Cortex of kidney (tissue), 1 donor: ENCODE results near the gene SLC25A21.
"Not testable (repeated sequence)": the region's sequence is repeated elsewhere in the genome, so short reads cannot be mapped to it uniquely, and the experiment has no call there.

Experiments
- DNase-seq: peaks from one replicate; lab custom pipeline; 2025; lab: John Stamatoyannopoulos, UW

SLC25A21 gene

DNA sequence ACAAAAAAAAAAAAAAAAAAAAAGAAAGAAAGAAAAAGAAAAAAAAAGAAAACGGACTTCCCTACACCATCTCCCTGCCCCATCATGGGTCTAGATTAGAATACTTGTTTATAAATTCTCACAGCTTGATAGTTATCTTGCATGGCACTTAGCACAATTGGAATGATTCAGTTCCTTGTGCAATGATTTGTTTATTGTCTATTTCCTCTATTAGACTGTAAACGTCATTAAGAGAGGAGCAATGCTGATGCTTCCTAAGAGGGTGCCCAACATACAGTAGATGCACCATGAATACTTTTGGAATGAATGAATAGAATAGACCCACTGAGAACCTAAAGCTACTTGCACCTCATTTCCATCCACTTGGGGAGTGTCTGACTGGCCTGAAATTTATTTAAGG is 469.9 kb downstream of the SLC25A21 start:
- DNase-seq = no peak

DNA sequence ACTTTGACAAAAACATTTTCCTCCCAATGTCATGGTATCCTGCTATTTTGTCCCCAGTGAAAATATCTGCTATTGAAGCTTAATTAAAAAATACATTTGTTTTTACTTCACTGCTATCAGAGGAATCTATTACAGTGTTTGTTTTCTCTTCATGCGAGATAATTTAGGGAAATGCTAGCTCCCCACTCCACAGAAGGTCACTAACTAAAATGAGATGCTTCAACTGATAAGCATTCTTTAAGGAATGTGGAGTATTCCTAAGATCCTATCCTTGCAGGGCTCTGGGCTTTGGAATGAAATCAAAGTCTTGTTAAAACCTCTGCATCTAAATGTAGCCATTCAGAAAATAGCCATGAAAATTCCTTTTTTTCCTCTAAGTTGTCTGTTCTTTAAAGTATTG is 471.3 kb downstream of the SLC25A21 start:
- no peak for DNase-seq

DNA sequence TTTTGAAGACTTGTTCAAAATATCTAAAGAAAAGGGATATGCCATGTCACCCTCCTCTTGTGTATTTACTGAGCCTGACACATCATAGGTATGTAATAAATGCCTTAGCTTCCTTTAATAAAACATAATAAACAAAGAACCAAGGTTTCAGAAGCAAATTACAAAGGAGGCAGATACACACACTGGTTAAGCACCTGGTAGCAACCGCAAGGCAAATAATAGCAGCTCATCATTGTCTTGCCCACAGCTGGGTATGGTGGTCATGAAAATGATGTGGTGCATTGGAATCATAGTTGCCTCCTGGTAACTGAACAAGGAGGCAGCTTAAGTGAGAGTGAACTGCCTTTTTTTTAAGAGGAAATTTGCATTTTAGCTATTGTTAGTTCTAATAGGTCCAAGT is 471.8 kb downstream of the SLC25A21 start:
- no peak for DNase-seq

DNA sequence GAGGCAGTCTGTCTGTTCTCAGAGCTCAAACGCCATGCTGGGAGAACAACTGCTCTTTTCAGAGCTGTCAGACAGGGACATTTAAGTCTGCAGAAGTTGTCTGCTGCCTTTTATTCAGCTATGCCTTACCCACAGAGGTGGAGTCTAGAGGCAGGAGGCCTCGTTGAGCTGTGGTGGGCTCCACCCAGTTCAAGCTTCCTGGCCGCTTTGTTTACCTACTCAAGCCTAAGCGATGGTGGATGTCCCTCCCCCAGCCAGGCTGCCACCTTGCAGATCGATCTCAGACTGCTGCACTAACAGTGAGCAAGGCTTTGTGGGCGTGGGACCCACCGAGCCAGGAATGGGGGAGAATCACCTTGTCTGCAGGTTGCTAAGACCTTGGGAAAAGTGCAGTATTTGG is 473.0 kb downstream of the SLC25A21 start:
- not testable (repeated sequence) for DNase-seq

DNA sequence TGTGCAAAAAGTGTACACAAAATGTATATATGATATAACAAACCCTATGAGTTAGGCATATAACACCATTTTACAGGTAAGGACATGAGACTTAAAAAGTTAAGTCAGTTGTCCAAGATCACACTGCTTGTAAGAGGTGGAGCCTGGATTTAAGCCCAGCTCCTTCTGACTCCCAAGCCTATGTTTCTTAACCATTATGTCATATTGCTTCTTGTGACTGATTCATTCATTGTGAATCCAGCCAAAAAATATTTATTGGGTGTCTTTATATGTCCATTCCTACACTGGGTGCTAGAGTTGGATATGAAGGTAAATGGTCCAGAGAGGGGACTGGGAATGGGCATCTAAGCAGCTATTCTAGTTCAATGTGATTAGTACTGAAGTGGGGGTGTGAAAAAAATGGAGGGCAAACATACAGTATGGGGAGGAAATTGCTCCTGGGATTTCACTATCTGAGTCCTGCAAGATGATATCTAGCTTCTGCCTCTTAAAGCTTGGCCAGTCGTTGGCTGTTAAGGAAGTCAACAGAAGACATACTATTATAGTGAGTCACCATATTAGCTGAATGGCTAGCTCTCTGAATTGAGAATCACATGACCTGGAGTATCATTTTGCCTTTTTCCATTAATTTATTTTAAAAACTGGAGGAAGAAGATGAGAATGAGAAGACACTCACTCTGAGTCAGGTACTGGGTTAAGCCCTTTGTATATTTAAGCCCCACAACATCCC is 481.9 kb downstream of the SLC25A21 start:
- DNase-seq = no peak

DNA sequence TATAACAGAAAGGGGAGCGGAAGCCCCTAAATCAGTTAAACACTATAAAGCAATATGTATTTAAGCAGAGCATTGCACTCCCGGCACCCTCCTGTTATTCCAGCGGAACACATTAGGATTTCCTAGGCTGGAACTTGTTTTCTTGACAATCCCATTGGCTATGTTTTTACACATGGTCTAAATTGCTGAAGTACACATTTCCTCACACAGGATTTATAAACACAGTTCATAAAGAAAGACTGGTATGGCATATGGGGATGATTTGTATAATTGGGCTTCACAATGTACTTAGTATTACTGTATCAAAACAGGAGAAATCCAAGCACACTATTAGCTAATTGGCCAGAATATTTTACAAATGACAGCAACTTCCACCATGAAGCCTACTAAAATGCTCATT is 487.5 kb downstream of the SLC25A21 start:
- DNase-seq = no peak

DNA sequence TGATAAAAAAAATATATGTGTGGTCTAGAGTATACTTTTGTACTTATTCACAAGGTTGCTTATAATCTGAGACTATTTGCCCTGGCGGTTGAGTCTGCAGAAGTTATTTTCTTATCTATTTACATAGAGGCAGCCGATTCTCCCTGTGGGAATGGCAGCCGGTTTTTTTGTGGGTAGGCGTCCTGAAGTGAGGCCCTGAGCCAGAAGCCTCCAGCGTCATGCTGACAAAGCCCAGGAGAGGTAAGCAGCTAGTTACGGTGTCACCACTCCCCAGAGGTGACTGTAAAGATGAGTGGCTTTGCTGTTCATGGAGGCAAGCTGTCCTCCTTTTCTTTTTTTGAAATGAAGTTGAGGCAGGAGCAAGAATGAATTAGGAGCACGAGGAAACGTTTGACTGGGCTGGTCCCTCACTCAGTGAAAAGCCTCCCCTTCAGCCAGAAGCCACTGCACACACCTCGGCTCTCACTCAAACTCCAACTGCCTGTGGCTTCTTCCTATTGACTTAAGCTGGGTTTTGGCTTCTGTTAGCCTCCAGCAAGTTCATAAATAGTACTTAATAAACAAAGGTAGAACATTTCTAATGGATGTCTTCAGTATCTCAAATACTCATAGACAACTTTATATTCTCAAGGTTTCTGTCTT is 489.2 kb downstream of the SLC25A21 start:
- no peak for DNase-seq

DNA sequence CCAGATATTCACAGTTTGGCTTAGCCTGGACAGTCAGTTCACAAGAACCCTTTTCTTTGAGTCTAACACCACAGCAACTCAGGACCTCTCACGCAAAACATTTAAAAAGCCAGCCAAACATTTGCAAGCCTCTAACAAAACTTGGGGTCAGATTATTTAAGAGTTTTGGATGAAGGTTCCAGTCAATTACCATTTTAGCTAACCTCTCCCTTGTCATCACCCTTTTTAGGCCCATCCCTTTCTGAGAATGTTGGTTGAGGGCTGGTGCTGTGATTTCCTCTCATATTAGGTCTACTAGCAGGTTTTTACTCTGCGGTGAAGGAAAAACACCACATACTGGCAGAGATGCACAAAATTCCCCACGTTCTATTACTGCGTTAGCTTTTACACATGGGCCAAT is 490.1 kb downstream of the SLC25A21 start:
- DNase-seq = no peak

DNA sequence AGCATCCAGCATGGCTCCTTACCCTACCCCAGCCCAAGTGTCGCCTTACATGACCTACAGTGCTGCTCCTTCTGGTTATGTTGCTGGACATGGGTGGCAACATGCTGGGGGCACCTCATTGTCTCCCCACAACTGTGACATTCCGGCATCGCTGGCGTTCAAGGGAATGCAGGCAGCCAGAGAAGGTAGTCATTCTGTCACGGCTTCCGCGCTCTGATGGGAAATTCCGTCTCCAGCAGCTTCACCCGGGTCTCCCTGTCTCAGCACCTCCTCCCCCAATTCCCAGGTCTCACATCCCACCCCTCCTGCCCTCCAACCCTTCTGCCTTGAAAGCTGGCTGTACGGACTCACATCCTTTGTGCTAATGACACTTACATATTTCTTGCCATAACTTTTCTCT is 496.2 kb downstream of the SLC25A21 start:
- no peak for DNase-seq

DNA sequence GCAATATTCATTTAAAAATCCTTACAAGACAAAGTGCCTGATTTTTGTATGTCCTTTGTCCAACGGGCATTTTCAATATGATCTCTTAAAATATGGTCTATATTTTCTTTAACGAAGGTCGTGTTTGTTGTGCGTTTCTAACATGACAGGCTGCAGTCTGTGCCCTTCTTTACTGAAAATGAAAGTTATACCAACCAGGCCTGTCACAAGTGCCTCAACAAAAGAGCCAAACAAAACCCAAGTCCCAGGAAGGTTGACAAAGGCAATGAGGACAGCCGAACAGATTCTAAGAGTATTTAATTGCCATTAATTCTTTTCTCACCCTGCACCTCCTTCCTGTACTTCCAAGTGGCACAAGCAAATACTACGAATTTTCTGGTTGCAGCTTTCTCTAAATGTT is 496.8 kb downstream of the SLC25A21 start:
- no peak for DNase-seq

DNA sequence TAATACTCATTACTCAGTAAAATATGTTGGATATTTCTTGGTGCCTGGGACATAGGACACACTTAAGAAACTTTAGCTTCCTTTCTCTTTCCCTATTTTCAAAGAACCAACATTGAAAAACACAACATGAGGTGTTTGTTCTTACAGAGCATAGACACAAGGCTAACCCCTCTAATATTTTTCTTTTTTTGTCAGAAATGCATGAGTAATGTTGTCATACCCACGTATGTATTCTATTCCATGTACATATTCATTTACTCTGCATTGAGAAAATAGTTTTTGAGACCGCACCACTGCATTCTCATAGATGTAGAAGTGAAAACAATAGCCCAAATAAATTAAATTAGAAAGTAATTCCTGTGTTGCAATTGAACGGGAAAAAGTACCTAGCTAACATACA is 497.7 kb downstream of the SLC25A21 start:
- DNase-seq = no peak

DNA sequence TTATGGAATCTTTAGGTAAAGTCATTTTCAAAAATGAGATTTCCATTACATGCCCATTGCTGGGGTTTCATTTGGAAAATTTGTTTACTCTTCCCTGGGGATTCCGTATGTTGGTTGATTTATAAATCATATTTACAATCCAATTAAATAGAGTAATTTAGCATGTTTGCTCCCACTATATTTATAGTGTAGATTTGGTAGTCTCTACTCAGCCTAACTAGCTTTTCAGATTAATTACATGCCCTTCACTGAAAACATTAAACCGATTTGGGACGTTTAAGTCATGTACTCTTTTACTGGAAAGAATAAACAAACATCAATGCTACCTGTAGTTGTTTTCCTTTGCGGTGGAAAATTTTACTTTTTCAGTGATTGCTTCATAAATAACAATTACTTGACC is 500.3 kb downstream of the SLC25A21 start:
- no peak for DNase-seq

DNA sequence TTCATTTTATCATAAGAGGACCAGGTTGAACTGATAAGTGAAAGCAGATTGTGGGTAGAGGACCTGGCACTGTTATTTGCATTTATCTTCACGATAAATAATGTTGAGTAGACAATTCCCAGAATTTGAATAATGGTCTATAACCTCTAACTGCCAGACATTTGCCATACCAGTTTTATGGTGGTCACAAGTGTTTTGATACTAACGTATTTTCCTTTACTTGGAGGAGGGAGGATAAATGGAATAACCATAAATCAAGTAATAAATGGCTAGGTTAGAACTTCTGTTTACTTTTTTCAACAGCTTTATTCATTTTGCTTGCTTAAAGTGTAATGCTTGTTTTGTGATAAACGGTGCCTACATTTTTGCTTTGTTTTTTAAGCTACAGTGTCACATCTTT is 501.3 kb downstream of the SLC25A21 start:
- no peak for DNase-seq

DNA sequence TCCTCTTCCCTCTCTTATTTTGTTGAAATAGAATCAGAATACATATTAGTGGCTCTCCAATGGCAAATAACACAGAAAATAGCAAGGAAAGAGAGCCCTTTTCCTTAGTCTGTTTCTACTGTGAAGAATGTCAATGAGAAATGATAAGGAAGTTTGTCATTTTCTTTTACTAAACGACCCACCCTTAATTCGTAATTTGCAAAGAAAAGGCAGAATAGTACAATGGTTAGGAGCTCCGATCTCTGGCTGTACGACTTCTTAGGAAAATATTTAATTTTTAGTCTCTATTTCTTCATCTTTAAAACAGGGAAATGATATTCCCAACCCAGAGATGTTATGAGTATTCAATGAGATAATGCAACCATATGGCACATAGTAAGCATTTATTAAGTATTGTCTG is 504.7 kb downstream of the SLC25A21 start:
- DNase-seq = no peak

DNA sequence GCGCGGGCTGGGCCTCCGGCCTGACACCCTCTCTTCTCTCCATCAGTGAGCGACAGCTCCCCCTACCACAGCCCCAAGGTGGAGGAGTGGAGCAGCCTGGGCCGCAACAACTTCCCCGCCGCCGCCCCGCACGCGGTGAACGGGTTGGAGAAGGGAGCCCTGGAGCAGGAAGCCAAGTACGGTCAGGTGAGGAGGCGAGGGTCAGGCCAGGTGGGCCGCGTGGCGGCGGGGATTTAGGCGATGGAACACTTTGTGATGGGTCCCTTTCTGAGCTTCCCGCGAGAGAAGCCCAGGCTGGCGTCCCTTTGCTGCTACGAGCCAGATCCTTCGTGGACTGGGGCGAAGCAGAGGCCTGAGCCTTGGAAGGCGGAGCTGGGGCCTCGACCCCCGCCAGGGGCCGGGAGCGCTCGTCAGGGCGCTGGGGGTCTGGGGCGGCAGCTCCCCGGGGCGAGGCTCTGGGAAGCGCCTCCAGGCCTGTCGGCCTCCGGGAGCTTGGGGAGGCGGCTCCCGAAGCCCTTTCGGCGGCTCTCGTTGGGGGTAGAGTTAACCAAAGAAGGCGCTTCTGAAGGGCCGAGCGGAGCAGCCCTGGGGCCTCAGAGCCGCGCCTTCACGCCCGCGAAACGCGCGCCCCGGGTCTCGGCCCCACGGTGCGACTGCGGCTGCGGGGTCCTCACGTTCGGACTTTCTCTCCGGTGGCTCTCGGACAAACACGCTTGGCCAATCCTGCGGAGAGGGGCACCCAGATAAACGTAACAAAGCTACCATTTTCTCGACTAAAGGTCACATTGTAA is 505.8 kb downstream of the SLC25A21 start:
- no peak for DNase-seq

DNA sequence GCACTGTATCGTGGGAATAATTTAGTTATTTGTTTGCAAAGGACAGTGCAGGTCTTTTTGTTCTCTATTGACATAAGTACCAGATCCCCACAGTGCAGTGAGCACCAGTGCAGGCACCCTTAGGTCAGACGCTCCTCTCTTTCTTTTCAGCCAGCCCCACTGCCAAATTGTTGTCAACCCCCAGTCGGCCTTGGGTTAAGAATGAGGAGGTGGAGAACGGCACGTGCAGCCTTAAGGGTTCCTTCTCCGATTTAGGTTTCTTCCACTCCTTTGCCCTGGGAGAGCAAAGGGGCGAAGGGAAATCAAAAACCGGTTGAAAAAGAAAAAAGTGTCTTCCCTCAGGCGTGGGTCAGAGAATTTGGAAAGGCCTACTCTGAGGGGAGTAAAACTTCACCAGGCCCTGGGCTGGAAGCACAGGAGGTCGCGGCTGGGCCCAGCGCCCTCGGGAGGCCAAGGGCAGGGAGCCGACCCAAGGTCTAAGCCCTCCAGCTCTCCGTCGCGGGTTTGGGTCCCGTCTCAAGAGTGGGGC is 506.5 kb downstream of the SLC25A21 start:
- no peak for DNase-seq

DNA sequence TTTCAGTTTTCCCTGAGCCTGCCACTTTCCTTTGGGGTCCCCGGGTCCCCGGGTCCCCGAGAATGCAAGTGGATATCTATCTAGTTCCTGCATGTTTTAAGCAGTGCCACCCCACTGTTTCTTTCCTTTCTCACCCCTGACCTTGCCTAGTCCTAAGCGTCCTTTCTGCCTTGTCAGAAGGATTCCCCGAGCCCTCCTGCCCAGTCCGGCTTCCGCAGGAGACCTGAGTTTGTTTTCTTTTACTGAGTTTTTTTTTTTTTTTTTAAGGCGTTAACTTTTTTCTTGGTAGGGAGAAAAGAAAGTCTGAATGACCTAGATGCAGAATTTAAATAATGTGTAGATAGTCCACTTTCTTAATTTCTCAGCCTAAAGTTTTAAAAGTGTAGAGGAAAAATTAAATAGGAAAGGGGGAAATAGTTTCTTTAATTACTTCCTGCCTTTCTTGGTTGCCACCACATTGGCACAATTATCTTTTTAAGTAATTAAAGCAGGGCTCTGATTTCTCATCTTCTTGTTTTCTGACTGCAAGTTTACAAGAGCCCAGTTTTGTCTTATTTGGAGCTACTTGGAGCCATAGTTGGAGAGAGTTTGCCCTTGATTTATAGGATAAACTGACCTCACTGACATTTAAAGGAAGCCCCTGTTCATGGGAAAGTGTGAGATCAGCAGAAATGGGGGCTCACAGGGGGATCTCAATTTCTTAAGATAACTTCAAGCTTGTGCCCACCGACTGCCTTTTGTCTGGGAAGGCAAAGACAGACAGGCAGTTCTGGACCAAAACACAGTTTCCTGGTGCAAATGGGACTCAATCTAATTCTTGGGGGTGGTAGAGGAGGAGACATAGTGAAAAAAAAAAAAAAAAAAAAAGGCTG is 507.8 kb downstream of the SLC25A21 start:
- DNase-seq = no peak

DNA sequence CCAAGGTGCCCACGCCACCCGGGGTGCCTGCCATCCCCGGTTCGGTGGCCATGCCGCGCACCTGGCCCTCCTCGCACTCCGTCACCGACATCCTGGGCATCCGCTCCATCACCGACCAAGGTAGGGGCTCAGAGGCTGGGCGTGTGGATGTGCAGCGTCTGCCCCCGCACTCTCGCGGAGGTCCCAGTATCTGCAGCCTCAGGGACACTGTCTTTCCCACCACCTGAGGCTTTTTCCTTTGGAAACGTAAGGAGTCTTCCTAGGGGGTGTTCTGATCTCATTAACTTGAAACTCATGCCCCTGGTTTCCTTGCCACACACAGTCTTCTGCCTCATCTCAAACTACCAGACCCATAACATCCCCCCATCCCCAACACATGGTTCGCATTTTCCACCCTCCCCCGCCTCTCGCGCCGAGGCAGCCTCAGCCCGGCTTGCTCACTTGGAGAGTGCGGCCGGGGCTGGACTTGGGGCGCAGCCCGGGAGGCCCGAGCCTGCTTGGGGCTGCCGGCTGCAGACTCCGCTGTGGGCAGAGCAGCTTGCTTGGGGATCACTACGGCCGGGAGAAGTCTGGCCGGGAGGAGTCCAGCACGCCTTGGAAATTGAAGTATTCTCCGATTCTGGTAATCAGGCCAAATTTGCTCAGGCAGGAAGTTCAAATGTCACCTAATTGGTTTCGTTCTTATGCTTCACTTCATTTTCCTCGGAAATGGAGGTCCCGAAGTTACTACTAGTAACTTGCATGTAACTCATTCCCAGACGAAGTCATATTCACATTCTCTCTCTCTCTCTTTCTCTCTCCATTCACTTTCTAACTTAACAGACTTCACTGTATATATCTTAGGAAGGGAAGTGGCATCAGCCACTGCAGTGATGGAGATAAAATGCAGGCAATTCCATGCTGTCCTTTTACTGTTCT is 508.7 kb downstream of the SLC25A21 start:
- DNase-seq = no peak

DNA sequence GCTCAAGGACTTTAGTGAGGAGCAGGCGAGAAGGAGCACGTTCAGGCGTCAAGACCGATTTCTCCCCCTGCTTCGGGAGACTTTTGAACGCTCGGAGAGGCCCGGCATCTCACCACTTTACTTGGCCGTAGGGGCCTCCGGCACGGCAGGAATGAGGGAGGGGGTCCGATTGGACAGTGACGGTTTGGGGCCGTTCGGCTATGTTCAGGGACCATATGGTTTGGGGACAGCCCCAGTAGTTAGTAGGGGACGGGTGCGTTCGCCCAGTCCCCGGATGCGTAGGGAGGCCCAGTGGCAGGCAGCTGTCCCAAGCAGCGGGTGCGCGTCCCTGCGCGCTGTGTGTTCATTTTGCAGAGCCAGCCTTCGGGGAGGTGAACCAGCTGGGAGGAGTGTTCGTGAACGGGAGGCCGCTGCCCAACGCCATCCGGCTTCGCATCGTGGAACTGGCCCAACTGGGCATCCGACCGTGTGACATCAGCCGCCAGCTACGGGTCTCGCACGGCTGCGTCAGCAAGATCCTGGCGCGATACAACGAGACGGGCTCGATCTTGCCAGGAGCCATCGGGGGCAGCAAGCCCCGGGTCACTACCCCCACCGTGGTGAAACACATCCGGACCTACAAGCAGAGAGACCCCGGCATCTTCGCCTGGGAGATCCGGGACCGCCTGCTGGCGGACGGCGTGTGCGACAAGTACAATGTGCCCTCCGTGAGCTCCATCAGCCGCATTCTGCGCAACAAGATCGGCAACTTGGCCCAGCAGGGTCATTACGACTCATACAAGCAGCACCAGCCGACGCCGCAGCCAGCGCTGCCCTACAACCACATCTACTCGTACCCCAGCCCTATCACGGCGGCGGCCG is 509.6 kb downstream of the SLC25A21 start:
- no peak for DNase-seq

DNA sequence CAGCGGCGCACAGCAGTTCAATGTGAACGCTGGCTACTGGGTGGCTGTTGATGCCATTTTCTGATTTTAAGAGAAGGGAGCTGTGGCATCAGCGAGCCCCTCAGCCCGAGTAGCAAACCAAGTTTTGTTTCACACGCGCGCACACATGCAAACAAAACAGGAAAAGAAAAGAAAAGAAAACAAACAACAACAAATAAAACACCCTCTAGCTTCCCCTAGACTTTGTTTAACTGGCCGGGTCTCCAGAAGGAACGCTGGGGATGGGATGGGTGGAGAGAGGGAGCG is 510.2 kb downstream of the SLC25A21 start:
- no peak for DNase-seq
